G401 (cell line): ENCODE data around the gene SEPSECS. TPM values are rescaled to one million over a fixed set of nuclear protein-coding genes. Genes with fewer than 3 reads are reported as not detected.

Experiments used
- total RNA-seq: library from RNA; depleted of rRNA; stranded (reverse); fragments of >200 nt; shearing (Covaris generic); gene quantifications from 2 replicates; pipeline ENCODE4 v1.2.3, GENCODE V29; 2014; rRNA removed

SEPSECS gene
- total RNA-seq, 1 experiment from 2014 or later: 5.9 TPM

Other genes starting within 250 kb of the SEPSECS start
- not detected in 2 replicates for gene CCDC149, start 247.4 kb downstream of the SEPSECS start, total RNA-seq
- not detected in 2 replicates for gene LGI2, start 129.5 kb downstream of the SEPSECS start, total RNA-seq
- 44.1 and 57.7 TPM in 2 replicates for gene PI4K2B, start 73.6 kb upstream of the SEPSECS start, total RNA-seq
- 9.7 TPM in 2 replicates for gene ZCCHC4, start 152.3 kb upstream of the SEPSECS start, total RNA-seq
- gene ANAPC4, start 216.8 kb upstream of the SEPSECS start, total RNA-seq: 20.7 and 24.7 TPM in 2 replicates